H9 (cell line): ENCODE measurements around the gene CHSY1. TPM values are rescaled to one million over a fixed set of nuclear protein-coding genes. Genes with fewer than 3 reads are reported as not detected.

Source experiments
- DNase-seq: peaks from one replicate; pipeline ENCODE4 v3.0.0-alpha.2; 2017
- H2AFZ ChIP-seq: one replicate; pipeline ENCODE4 v1.6.1; 2013; ENCODE audit warnings: mild to moderate bottlenecking, low read length, control low read depth, moderate library complexity
- H2AK5ac ChIP-seq: 2 replicates; pipeline ENCODE4 v1.6.1; 2013; ENCODE audit warnings: low read length, control low read depth, mixed read lengths; ENCODE audit not compliant: insufficient read length
- H2BK120ac ChIP-seq: one replicate; pipeline ENCODE4 v1.6.1; 2013; ENCODE audit warnings: low read depth, mild to moderate bottlenecking, low read length, control low read depth, inconsistent platforms; ENCODE audit not compliant: poor library complexity, severe bottlenecking
- H2BK12ac ChIP-seq: 2 replicates; pipeline ENCODE4 v1.6.1; 2013; ENCODE audit warnings: low read length, control low read depth, mixed read lengths, low read depth; ENCODE audit not compliant: insufficient read length
- H2BK15ac ChIP-seq: 2 replicates; pipeline ENCODE4 v1.6.1; 2013; ENCODE audit warnings: low read depth, low read length, control low read depth
- H2BK20ac ChIP-seq: one replicate; pipeline ENCODE4 v1.6.1; 2013; ENCODE audit warnings: low read depth, mild to moderate bottlenecking, low read length, control low read depth, inconsistent platforms; ENCODE audit not compliant: poor library complexity, severe bottlenecking
- H2BK5ac ChIP-seq: 2 replicates; pipeline ENCODE4 v1.6.1; 2013; ENCODE audit warnings: low read length, control low read depth, mixed read lengths; ENCODE audit not compliant: insufficient read length
- H3K14ac ChIP-seq: 2 replicates; pipeline ENCODE4 v1.6.1; 2013; ENCODE audit warnings: low read length, control low read depth; ENCODE audit not compliant: insufficient read depth
- H3K18ac ChIP-seq: 2 replicates; pipeline ENCODE4 v1.6.1; 2013; ENCODE audit warnings: low read depth, mild to moderate bottlenecking, mixed read lengths, low read length, control low read depth; ENCODE audit not compliant: insufficient read length
- H3K23ac ChIP-seq: 2 replicates; pipeline ENCODE4 v1.6.1; 2013; ENCODE audit warnings: low read length, control low read depth, mixed read lengths, low read depth; ENCODE audit not compliant: insufficient read length
- H3K23me2 ChIP-seq: 2 replicates; pipeline ENCODE4 v1.6.1; 2013; ENCODE audit warnings: low read depth, mild to moderate bottlenecking, mixed read lengths, low read length, control low read depth; ENCODE audit not compliant: insufficient read length, poor library complexity, severe bottlenecking
- H3K27ac ChIP-seq: 2 replicates; pipeline ENCODE4 v1.5.1; 2013; ENCODE audit warnings: low read length, control low read depth, mixed read lengths, low read depth; ENCODE audit not compliant: insufficient read length
- H3K27me3 ChIP-seq: 2 replicates; pipeline ENCODE4 v1.6.1; 2013; ENCODE audit warnings: low read length, control low read depth, inconsistent platforms; ENCODE audit not compliant: insufficient read depth
- H3K4ac ChIP-seq: 2 replicates; pipeline ENCODE4 v1.6.1; 2013; ENCODE audit warnings: low read depth, mild to moderate bottlenecking, control low read depth, inconsistent platforms, low read length, moderate library complexity
- H3K4me1 ChIP-seq: 2 replicates; pipeline ENCODE4 v1.6.1; 2013; ENCODE audit warnings: low read length, control low read depth, inconsistent platforms; ENCODE audit not compliant: insufficient read depth
- H3K4me2 ChIP-seq: 2 replicates; pipeline ENCODE4 v1.6.1; 2013; ENCODE audit warnings: low read length, control low read depth, mixed read lengths; ENCODE audit not compliant: insufficient read length, insufficient read depth
- H3K56ac ChIP-seq: 2 replicates; pipeline ENCODE4 v1.6.1; 2013; ENCODE audit warnings: low read depth, mild to moderate bottlenecking, mixed read lengths, low read length, control low read depth; ENCODE audit not compliant: insufficient read length
- H3K79me1 ChIP-seq: 2 replicates; pipeline ENCODE4 v1.6.1; 2013; ENCODE audit warnings: low read depth, mild to moderate bottlenecking, moderate library complexity, low read length, control low read depth, inconsistent platforms; ENCODE audit not compliant: insufficient read depth, poor library complexity, severe bottlenecking
- H3K79me2 ChIP-seq: 2 replicates; pipeline ENCODE4 v1.6.1; 2013; ENCODE audit warnings: low read length, control low read depth, inconsistent platforms; ENCODE audit not compliant: insufficient read depth
- H3K9ac ChIP-seq: 2 replicates; pipeline ENCODE4 v1.6.1; 2013; ENCODE audit warnings: low read length, control low read depth, mixed read lengths; ENCODE audit not compliant: insufficient read length; ENCODE audit errors: extremely low read depth
- H3K9me3 ChIP-seq: one replicate; pipeline ENCODE4 v1.6.1; 2013; ENCODE audit warnings: low read depth, low read length, inconsistent platforms; ENCODE audit not compliant: control insufficient read depth
- H3T11ph ChIP-seq: one replicate; pipeline ENCODE4 v1.6.1; 2013; ENCODE audit warnings: mild to moderate bottlenecking, low read length, control low read depth, inconsistent platforms
- H4K20me1 ChIP-seq: one replicate; pipeline ENCODE4 v1.6.1; 2013; ENCODE audit not compliant: control insufficient read depth, insufficient read length, insufficient read depth
- H4K5ac ChIP-seq: 2 replicates; pipeline ENCODE4 v1.6.1; 2013; ENCODE audit warnings: low read depth, mild to moderate bottlenecking, mixed read lengths, low read length, control low read depth; ENCODE audit not compliant: insufficient read length
- H4K8ac ChIP-seq: replicated peaks from 2 replicates; pipeline ENCODE4 v1.6.1; 2013; ENCODE audit warnings: low read length, control low read depth, mixed read lengths, low read depth; ENCODE audit not compliant: insufficient read length
- H4K91ac ChIP-seq: 2 replicates; pipeline ENCODE4 v1.6.1; 2013; ENCODE audit warnings: low read depth, mild to moderate bottlenecking, moderate library complexity, mixed read lengths, low read length, control low read depth; ENCODE audit not compliant: insufficient read length
- H3K27ac Mint-ChIP-seq, 3 experiments: 2 replicates in 2 of 3; 3 replicates in 1 of 3; pipeline ENCODE4 v1.8.0; 2020 to 2021; ENCODE audit warnings: mixed read lengths in 3 of 3, mild to moderate bottlenecking in 1 of 3, moderate library complexity in 1 of 3
- H3K27me3 Mint-ChIP-seq: 2 replicates; pipeline ENCODE4 v1.8.0; 2021; ENCODE audit warnings: low read depth, mild to moderate bottlenecking, moderate library complexity, mixed read lengths
- H3K36me3 Mint-ChIP-seq, 3 experiments: 2 replicates in 2 of 3; 3 replicates in 1 of 3; pipeline ENCODE4 v1.8.0; 2020 to 2021; ENCODE audit warnings: low read depth in 3 of 3, mixed read lengths in 3 of 3; ENCODE audit not compliant: insufficient read depth in 1 of 3
- H3K4me1 Mint-ChIP-seq, 2 experiments: 2 replicates each; pipeline ENCODE4 v1.8.0; 2020; ENCODE audit warnings: mixed read lengths in 2 of 2
- H3K4me3 Mint-ChIP-seq, 2 experiments: 2 replicates in 1 of 2; 3 replicates in 1 of 2; pipeline ENCODE4 v1.8.0; 2020 to 2021; ENCODE audit warnings: mild to moderate bottlenecking in 2 of 2, mixed read lengths in 2 of 2, moderate library complexity in 1 of 2
- H3K9me3 Mint-ChIP-seq, 2 experiments: 2 replicates in 1 of 2; 3 replicates in 1 of 2; pipeline ENCODE4 v1.8.0; 2020; ENCODE audit warnings: mild to moderate bottlenecking in 2 of 2, mixed read lengths in 2 of 2, moderate library complexity in 1 of 2
- WGBS: extraction: QIAGEN DNeasy Blood & Tissue Kit; methylation state at CpG from one replicate; pipeline ENCODE4 v1.1.7; 2013; ENCODE audit warnings: missing lambda C conversion rate, low lambda C conversion rate, mixed read lengths; ENCODE audit not compliant: insufficient read length; ENCODE audit errors: extremely low coverage; 5-methylcytosine and 5-hydroxymethylcytosine counted together
- total RNA-seq: library from RNA; stranded (reverse); gene quantifications from 2 replicates; pipeline ENCODE4 v1.2.1, GENCODE V29; 2021
- TF ChIP-seq, protein P1 (sequence below): fragments of 200-600 bp; sonication (generic); conservative IDR thresholded peaks from 3 replicates; pipeline ENCODE4 v1.8.0; 2021; ENCODE audit warnings: antibody characterized with exemption, mild to moderate bottlenecking

CHSY1 gene
- total RNA-seq, 1 experiment from 2014 or later = 68.3 TPM

DNA sequence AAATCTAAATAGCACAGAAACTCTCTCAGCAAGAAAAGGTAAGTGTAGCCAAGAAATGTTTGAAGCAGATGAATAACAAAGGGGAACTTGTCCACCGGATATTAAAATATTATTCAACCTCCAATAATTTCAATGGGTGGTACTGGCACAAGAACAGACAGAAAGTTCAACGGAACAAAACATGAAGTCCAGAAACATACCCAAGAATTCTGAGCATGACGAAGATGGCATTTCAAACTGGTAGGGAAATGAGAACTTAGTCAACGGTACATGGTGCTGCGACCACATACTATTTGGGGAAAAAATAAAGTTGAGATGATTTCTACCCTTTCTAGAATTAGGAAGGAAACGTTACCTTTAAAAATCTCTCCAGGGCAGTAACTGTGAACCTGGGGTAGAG lies 5.5 kb downstream of the CHSY1 start:
- H2AFZ ChIP-seq = no peak overlapping the region

More for the DNA sequence above, 5.5 kb downstream of the CHSY1 start:
- H3K23ac ChIP-seq = no peak overlapping the region
- TF ChIP-seq, protein P1, sequence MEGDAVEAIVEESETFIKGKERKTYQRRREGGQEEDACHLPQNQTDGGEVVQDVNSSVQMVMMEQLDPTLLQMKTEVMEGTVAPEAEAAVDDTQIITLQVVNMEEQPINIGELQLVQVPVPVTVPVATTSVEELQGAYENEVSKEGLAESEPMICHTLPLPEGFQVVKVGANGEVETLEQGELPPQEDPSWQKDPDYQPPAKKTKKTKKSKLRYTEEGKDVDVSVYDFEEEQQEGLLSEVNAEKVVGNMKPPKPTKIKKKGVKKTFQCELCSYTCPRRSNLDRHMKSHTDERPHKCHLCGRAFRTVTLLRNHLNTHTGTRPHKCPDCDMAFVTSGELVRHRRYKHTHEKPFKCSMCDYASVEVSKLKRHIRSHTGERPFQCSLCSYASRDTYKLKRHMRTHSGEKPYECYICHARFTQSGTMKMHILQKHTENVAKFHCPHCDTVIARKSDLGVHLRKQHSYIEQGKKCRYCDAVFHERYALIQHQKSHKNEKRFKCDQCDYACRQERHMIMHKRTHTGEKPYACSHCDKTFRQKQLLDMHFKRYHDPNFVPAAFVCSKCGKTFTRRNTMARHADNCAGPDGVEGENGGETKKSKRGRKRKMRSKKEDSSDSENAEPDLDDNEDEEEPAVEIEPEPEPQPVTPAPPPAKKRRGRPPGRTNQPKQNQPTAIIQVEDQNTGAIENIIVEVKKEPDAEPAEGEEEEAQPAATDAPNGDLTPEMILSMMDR = no peak
- H2AK5ac ChIP-seq = no peak overlapping the region
- H3K23me2 ChIP-seq = peaks cover 9% of the 10 kb centered on the region
- no peak for DNase-seq
- Mint-ChIP-seq H3K4me3 (no peak overlapping the region), H3K9me3 (no peaks in the 10 kb centered on the region), H3K4me1 (peaks cover 61 to 72% of the 10 kb centered on the region in 2 experiments), H3K27me3 (no peaks in the 10 kb centered on the region), H3K36me3 (peaks cover 6 to 14% (median 9%) of the 10 kb centered on the region in 3 experiments; a peak in 6 of 7 replicates), H3K27ac (no peak overlapping the region)
- H3K4me1 ChIP-seq = peaks cover 7% of the 10 kb centered on the region; the same call in 1 of the 2 replicates
- H2BK15ac ChIP-seq = no peak overlapping the region
- H3K18ac ChIP-seq = no peak overlapping the region
- H2BK5ac ChIP-seq = no peak overlapping the region
- H3K56ac ChIP-seq = no peak overlapping the region
- no peaks in the 10 kb centered on the region for H3K27me3 ChIP-seq
- H4K5ac ChIP-seq = no peak overlapping the region
- H3T11ph ChIP-seq = no peak overlapping the region
- no CpG with 5 or more reads among the region's 6 CpGs for WGBS
- H3K4ac ChIP-seq = no peak overlapping the region
- no peak overlapping the region for H3K4me2 ChIP-seq
- H4K8ac ChIP-seq = no peak overlapping the region
- no peak overlapping the region for H3K9ac ChIP-seq
- no peaks in the 10 kb centered on the region for H3K9me3 ChIP-seq
- H2BK120ac ChIP-seq = no peak overlapping the region
- H2BK12ac ChIP-seq = no peak overlapping the region
- peaks cover 77% of the 10 kb centered on the region for H3K79me2 ChIP-seq
- H4K20me1 ChIP-seq = peaks cover 5% of the 10 kb centered on the region
- H3K79me1 ChIP-seq = peaks cover 3% of the 10 kb centered on the region
- no peak overlapping the region for H3K14ac ChIP-seq
- no peak overlapping the region for H3K27ac ChIP-seq
- no peak overlapping the region for H2BK20ac ChIP-seq
- no peak overlapping the region for H4K91ac ChIP-seq
